Cardiac muscle cell (in vitro differentiated cells and primary cell): ENCODE results near the gene PBX1. TPM values are rescaled to one million over a fixed set of nuclear protein-coding genes. Genes with fewer than 3 reads are reported as not detected.
A peak's percentile ranks its signal among the peaks of the same experiment; 100 is the strongest.

Experiments
- DNase-seq, 2 donors: peaks; one replicate each; pipeline versions ENCODE4 v3.0.0 to v3.0.0-alpha.2; 2010 to 2017; ENCODE audit warnings: low read depth in 1 of 2, low spot score in 1 of 2
- H3K27ac ChIP-seq: fragments of 200-600 bp; sonication (generic); 2 replicates; pipeline ENCODE4 v1.5.1; 2016
- H3K27me3 ChIP-seq: fragments of 200-600 bp; sonication (generic); 2 replicates; pipeline ENCODE4 v1.6.0; 2016; ENCODE audit warnings: control low read depth
- H3K36me3 ChIP-seq: fragments of 200-600 bp; sonication (generic); 2 replicates; pipeline ENCODE4 v1.5.1; 2016; ENCODE audit warnings: control low read depth
- H3K4me1 ChIP-seq: fragments of 200-600 bp; sonication (generic); 2 replicates; pipeline ENCODE4 v1.8.1; 2017; ENCODE audit warnings: low read depth, mild to moderate bottlenecking, mixed run types
- H3K4me3 ChIP-seq: fragments of 200-600 bp; sonication (generic); 2 replicates; pipeline ENCODE4 v1.5.1; 2016; ENCODE audit warnings: mild to moderate bottlenecking
- H3K9me3 ChIP-seq: fragments of 200-600 bp; sonication (generic); 2 replicates; pipeline ENCODE4 v1.5.1; 2017; ENCODE audit warnings: low read depth, mild to moderate bottlenecking, control low read depth
- polyA plus RNA-seq: library from polyadenylated mRNA; unstranded; fragments of >200 nt; fragmentation: Nextera tagmentation; extraction: Ambion mirVana; gene quantifications from 2 replicates; pipeline ENCODE4 v1.2.1, GENCODE V29; 2016
- total RNA-seq: library from RNA; depleted of rRNA; stranded (reverse); fragments of >200 nt; gene quantifications from 2 replicates; pipeline ENCODE4 v1.2.3, GENCODE V29; 2016
- TF ChIP-seq, protein P1 (sequence below): IDR thresholded peaks from 2 replicates; pipeline ENCODE4 v1.5.1; 2012; ENCODE audit warnings: low read depth, mild to moderate bottlenecking, low read length

Gene PBX1
- total and polyA plus RNA-seq, 2 experiments from 2014 or later, result 43.5 to 182 TPM

DNA sequence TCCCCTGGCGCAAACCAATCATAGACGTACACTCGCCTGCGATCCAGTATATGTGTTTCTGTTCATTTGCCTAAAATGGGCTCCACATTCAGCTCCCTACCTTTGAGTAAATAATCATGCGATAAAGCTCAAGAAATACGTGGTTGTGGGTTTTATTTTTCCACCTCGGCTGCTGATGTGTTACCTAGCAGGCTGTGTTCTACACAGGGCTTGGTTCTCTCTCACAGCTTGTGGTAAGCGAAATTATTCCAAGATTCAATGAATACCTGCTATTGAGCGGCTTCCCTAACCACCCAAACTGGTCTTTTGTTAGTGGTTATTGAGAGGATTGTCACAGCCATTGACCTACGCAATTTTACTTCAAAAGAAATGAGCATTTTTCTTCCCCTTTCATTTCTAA, 180.2 kb downstream of the PBX1 start:
- Histone ChIP-seq H3K9me3 (no peaks in the 10 kb centered on the region), H3K36me3 (no peaks in the 10 kb centered on the region), H3K27me3 (no peaks in the 10 kb centered on the region), H3K4me3 (no peak overlapping the region), H3K27ac (peak overlapping the region; percentile 54), H3K4me1 (peaks cover 22% of the 10 kb centered on the region)
- TF ChIP-seq, protein P1, sequence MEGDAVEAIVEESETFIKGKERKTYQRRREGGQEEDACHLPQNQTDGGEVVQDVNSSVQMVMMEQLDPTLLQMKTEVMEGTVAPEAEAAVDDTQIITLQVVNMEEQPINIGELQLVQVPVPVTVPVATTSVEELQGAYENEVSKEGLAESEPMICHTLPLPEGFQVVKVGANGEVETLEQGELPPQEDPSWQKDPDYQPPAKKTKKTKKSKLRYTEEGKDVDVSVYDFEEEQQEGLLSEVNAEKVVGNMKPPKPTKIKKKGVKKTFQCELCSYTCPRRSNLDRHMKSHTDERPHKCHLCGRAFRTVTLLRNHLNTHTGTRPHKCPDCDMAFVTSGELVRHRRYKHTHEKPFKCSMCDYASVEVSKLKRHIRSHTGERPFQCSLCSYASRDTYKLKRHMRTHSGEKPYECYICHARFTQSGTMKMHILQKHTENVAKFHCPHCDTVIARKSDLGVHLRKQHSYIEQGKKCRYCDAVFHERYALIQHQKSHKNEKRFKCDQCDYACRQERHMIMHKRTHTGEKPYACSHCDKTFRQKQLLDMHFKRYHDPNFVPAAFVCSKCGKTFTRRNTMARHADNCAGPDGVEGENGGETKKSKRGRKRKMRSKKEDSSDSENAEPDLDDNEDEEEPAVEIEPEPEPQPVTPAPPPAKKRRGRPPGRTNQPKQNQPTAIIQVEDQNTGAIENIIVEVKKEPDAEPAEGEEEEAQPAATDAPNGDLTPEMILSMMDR, result no peak
- DNase-seq, result no peak

DNA sequence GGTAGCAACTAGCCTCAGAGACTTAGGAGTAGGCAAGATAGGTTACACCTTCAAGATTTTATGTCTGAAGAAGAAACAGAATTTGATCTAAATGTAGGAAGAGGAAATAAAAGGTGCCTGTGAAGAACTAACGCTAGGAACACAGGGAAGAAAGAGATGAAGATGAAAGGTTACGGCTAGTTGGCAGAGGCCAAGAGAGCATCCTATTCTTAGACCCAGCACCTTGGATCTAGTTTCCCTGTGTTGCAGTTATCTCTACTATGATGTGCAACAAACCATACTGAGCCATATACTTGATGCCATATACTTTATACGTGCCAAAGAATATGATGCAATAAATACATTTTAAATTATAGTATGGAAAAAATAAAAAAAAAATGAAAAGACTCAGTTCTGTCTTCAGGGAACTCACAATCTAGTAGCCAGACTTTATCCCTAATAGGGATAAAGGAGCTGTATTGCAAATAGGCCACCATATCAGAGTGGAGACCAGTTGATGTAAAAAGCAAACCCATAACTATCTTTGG, 181.1 kb downstream of the PBX1 start:
- TF ChIP-seq, protein P1, result no peak
- Histone ChIP-seq H3K4me3 (no peak overlapping the region), H3K27me3 (no peaks in the 10 kb centered on the region), H3K9me3 (no peaks in the 10 kb centered on the region), H3K36me3 (no peaks in the 10 kb centered on the region), H3K4me1 (peaks cover 20% of the 10 kb centered on the region), H3K27ac (peak overlapping the region; percentile 54)
- no peak for DNase-seq

DNA sequence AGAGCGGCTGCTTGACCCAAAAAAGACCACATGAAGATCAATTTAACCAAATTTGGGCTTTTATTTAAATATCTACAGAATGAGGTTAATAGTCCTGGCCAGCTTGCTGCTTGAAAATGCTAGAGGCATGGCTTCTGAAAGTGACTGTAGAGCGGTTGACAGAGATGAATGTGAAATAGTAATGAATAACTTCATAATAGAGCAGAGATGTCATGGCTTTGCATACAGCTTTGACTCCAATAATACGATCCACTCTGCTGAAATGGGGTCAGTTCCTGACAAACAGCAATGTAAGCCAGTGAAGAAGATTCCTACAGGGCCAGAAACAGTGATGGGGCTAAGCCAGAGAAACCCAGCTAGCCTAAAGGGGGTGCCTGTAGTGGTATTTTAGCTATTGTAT, 183.8 kb downstream of the PBX1 start:
- no peaks in the 10 kb centered on the region for H3K27me3 ChIP-seq
- H3K4me3 ChIP-seq, result no peak overlapping the region
- DNase-seq, result no peak
- H3K9me3 ChIP-seq, result no peaks in the 10 kb centered on the region
- TF ChIP-seq, protein P1, result no peak
- no peaks in the 10 kb centered on the region for H3K36me3 ChIP-seq
- H3K4me1 ChIP-seq, result peaks cover 8% of the 10 kb centered on the region
- no peak overlapping the region for H3K27ac ChIP-seq

DNA sequence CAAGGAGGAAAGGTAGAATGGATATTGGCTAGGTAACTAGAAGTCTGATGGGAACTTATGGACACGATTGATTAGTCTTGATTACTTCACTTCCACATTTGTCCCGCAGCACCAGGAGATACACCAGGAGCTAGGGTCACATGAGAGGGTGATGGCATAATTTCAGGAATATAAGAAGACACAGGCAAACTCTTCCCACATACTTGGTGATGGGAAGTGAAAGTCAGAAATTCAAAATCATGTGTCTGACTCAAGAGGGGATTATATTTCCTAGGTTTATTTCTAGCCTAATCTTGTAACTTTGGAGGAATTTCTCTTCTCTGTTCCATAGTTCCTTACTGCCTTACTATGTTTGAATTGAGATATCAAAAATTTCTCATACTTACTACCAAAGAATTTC, 185.0 kb downstream of the PBX1 start:
- H3K9me3 ChIP-seq, result no peaks in the 10 kb centered on the region
- H3K4me1 ChIP-seq, result peaks cover 13% of the 10 kb centered on the region
- H3K27me3 ChIP-seq, result no peaks in the 10 kb centered on the region
- TF ChIP-seq, protein P1, result no peak
- DNase-seq, result no peak
- H3K27ac ChIP-seq, result no peak overlapping the region
- H3K4me3 ChIP-seq, result no peak overlapping the region
- H3K36me3 ChIP-seq, result no peaks in the 10 kb centered on the region

DNA sequence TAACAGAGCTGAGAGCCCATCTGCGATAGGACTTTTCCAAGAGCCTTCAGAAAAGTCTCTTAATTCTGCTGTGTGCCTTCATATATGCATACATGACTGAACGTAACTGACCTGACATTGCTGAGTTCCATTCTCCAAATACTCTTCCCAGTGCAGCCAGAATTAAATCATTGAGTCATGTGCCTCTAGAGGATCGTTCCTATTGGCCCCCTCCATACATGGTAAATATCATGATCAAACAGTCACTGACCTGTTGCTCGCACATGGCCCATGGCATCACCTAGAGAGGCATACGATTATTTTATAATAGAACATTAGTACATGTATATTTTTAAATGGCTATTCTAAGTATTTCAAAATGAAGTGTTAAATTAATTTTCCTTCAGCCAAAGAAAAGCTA, 186.8 kb downstream of the PBX1 start:
- no peaks in the 10 kb centered on the region for H3K27me3 ChIP-seq
- H3K36me3 ChIP-seq, result no peaks in the 10 kb centered on the region
- no peak overlapping the region for H3K4me3 ChIP-seq
- no peaks in the 10 kb centered on the region for H3K9me3 ChIP-seq
- no peak for DNase-seq
- H3K27ac ChIP-seq, result no peak overlapping the region
- peaks cover 17% of the 10 kb centered on the region for H3K4me1 ChIP-seq
- TF ChIP-seq, protein P1, result no peak

DNA sequence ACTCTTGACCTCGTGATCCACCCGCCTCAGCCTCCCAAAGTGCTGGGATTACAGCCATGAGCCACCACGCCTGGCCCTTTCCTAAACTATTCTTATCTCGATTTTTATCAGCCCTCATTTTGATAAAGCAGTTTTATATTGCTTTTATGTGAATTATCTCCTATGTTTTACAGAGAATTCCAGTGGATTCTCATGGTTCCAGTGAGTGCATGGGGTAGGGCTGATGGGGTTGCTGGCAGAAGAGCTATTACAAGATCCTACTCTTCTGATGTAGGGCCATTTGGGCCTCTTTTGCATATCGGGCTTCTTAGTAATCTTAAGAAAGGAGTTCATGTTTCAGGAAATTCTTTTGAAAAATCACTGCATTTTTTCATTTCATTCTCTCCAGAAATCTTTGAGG, 187.6 kb downstream of the PBX1 start:
- no peaks in the 10 kb centered on the region for H3K27me3 ChIP-seq
- H3K4me1 ChIP-seq, result peaks cover 17% of the 10 kb centered on the region
- TF ChIP-seq, protein P1, result no peak
- no peak overlapping the region for H3K4me3 ChIP-seq
- H3K9me3 ChIP-seq, result no peaks in the 10 kb centered on the region
- H3K27ac ChIP-seq, result no peak overlapping the region
- H3K36me3 ChIP-seq, result no peaks in the 10 kb centered on the region
- peak in 1 of 2 donors; percentile 57 for DNase-seq
